K562 (cell line): ENCODE measurements around the gene COL28A1. TPM values are rescaled to one million over a fixed set of nuclear protein-coding genes. Genes with fewer than 3 reads are reported as not detected.

Experiments
- CBFB ChIP-seq: sonication (generic); formaldehyde crosslinking; IDR thresholded peaks from 2 replicates; pipeline ENCODE4 v1.4.0; 2020; ENCODE audit warnings: mild to moderate bottlenecking, missing genetic modification reagents
- CTCF ChIP-seq, 3 experiments: IDR thresholded peaks in 2 of 3; conservative IDR thresholded peaks in 1 of 3; 2 replicates each; pipeline ENCODE4 v1.5.1; 2011 to 2012; ENCODE audit warnings: low read length in 3 of 3, mild to moderate bottlenecking in 3 of 3, control low read depth in 2 of 3, improper control_type of control experiment in 1 of 3, inconsistent platforms in 1 of 3, low read depth in 1 of 3, mixed read lengths in 1 of 3, moderate library complexity in 1 of 3; ENCODE audit not compliant: insufficient read depth in 2 of 3
- E2F6 ChIP-seq, 2 experiments: IDR thresholded peaks; 2 replicates each; pipeline ENCODE4 v1.6.1; 2011; ENCODE audit warnings: borderline replicate concordance in 1 of 2, control low read depth in 1 of 2, low read depth in 1 of 2, low read length in 1 of 2, mild to moderate bottlenecking in 1 of 2, mixed read lengths in 1 of 2, moderate library complexity in 1 of 2; ENCODE audit not compliant: insufficient read depth in 1 of 2, insufficient read length in 1 of 2, poor library complexity in 1 of 2, severe bottlenecking in 1 of 2; ENCODE audit errors: extremely low read depth in 1 of 2
- EHMT2 ChIP-seq: fragments of 450-650 bp; IDR thresholded peaks from 2 replicates; pipeline ENCODE4 v1.6.1; 2018; ENCODE audit warnings: antibody characterized with exemption
- GTF2E2 ChIP-seq: fragments of 200-800 bp; sonication (Bioruptor generic); IDR thresholded peaks from 2 replicates; pipeline ENCODE4 v1.6.1; 2016; ENCODE audit warnings: missing genetic modification characterization, missing compliant biosample characterization
- L3MBTL2 ChIP-seq: fragments of 450-650 bp; IDR thresholded peaks from 2 replicates; pipeline ENCODE4 v1.6.1; 2016; ENCODE audit warnings: mild to moderate bottlenecking, moderate library complexity
- MYC ChIP-seq, 2 experiments: fragments of 250-450 bp in 1 of 2; sonication (Bioruptor Pico) in 1 of 2; IDR thresholded peaks; 2 replicates each; pipeline versions ENCODE4 v1.5.1 to v1.6.1; 2012 to 2021; ENCODE audit warnings: low read depth in 2 of 2, borderline replicate concordance in 1 of 2, improper control_type of control experiment in 1 of 2, low read length in 1 of 2, mild to moderate bottlenecking in 1 of 2, moderate library complexity in 1 of 2
- ZBTB17 ChIP-seq: fragments of 450-650 bp; formaldehyde crosslinking; IDR thresholded peaks from 2 replicates; pipeline ENCODE4 v1.4.0; 2020; ENCODE audit warnings: mild to moderate bottlenecking
- ZBTB43 ChIP-seq: sonication (generic); formaldehyde crosslinking; IDR thresholded peaks from 2 replicates; pipeline ENCODE4 v1.8.0; 2023; ENCODE audit warnings: mild to moderate bottlenecking, missing genetic modification reagents
- ZNF384 ChIP-seq: IDR thresholded peaks from 2 replicates; pipeline ENCODE4 v1.6.1; 2012; ENCODE audit warnings: low read depth, low read length, improper control_type of control experiment
- polyA plus RNA-seq, 8 experiments: library from polyadenylated mRNA; depleted of rRNA in 4 of 8; stranded (reverse) in 5 of 8; unstranded in 3 of 8; fragments of >200 nt; fragmentation: Nextera tagmentation in 2 of 8; fragmentation: Illumina TruSeq in 1 of 8; extraction: Ambion mirVana in 2 of 8; extraction: Trizol in 1 of 8; gene quantifications; 2 replicates each; pipeline versions ENCODE4 v1.2.1 to v1.2.3, GENCODE V29; 2011 to 2014; ENCODE audit warnings: inconsistent platforms in 1 of 8, missing spikeins in 1 of 8
- total RNA-seq, 7 experiments: library from RNA; depleted of rRNA in 6 of 7; stranded (reverse); fragments of >200 nt in 6 of 7; fragmentation: Illumina TruSeq in 2 of 7; extraction: Trizol in 2 of 7; gene quantifications; 2 replicates each; pipeline versions ENCODE4 v1.2.1 to v1.2.3, GENCODE V29; 2011 to 2021; ENCODE audit warnings: low replicate concordance in 1 of 7
- TF ChIP-seq, protein P1 (sequence below): fragments of 450-650 bp; IDR thresholded peaks from 2 replicates; pipeline ENCODE4 v1.6.1; 2016; ENCODE audit warnings: mild to moderate bottlenecking, moderate library complexity

Gene COL28A1
- total and polyA plus RNA-seq, 9 of the 15 experiments (the other 6 are each of a cell fraction or from before 2014, with no cell fraction given) = 0.03 to 0.13 (median 0.05) TPM; not detected in 3

DNA sequence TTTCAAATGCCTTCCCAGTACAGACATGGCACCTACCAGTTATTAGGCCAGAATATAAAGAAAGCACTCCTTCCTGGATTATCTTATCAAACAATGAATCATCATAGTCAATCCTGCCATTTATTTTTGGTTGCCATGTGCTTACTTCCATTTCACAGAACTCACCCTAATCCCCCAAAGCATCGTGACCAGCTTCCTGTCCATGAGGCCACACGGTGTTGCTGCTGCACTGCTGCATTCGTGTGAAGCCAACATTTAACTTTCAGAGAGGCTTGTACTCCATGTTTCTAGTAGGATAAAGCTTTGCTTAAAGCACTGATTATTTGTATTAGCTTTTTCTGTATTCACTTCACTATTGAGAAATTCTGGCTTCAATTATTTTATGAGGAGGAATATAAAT is 14.4 kb downstream of the COL28A1 start (continued):
- TF ChIP-seq, protein P1, sequence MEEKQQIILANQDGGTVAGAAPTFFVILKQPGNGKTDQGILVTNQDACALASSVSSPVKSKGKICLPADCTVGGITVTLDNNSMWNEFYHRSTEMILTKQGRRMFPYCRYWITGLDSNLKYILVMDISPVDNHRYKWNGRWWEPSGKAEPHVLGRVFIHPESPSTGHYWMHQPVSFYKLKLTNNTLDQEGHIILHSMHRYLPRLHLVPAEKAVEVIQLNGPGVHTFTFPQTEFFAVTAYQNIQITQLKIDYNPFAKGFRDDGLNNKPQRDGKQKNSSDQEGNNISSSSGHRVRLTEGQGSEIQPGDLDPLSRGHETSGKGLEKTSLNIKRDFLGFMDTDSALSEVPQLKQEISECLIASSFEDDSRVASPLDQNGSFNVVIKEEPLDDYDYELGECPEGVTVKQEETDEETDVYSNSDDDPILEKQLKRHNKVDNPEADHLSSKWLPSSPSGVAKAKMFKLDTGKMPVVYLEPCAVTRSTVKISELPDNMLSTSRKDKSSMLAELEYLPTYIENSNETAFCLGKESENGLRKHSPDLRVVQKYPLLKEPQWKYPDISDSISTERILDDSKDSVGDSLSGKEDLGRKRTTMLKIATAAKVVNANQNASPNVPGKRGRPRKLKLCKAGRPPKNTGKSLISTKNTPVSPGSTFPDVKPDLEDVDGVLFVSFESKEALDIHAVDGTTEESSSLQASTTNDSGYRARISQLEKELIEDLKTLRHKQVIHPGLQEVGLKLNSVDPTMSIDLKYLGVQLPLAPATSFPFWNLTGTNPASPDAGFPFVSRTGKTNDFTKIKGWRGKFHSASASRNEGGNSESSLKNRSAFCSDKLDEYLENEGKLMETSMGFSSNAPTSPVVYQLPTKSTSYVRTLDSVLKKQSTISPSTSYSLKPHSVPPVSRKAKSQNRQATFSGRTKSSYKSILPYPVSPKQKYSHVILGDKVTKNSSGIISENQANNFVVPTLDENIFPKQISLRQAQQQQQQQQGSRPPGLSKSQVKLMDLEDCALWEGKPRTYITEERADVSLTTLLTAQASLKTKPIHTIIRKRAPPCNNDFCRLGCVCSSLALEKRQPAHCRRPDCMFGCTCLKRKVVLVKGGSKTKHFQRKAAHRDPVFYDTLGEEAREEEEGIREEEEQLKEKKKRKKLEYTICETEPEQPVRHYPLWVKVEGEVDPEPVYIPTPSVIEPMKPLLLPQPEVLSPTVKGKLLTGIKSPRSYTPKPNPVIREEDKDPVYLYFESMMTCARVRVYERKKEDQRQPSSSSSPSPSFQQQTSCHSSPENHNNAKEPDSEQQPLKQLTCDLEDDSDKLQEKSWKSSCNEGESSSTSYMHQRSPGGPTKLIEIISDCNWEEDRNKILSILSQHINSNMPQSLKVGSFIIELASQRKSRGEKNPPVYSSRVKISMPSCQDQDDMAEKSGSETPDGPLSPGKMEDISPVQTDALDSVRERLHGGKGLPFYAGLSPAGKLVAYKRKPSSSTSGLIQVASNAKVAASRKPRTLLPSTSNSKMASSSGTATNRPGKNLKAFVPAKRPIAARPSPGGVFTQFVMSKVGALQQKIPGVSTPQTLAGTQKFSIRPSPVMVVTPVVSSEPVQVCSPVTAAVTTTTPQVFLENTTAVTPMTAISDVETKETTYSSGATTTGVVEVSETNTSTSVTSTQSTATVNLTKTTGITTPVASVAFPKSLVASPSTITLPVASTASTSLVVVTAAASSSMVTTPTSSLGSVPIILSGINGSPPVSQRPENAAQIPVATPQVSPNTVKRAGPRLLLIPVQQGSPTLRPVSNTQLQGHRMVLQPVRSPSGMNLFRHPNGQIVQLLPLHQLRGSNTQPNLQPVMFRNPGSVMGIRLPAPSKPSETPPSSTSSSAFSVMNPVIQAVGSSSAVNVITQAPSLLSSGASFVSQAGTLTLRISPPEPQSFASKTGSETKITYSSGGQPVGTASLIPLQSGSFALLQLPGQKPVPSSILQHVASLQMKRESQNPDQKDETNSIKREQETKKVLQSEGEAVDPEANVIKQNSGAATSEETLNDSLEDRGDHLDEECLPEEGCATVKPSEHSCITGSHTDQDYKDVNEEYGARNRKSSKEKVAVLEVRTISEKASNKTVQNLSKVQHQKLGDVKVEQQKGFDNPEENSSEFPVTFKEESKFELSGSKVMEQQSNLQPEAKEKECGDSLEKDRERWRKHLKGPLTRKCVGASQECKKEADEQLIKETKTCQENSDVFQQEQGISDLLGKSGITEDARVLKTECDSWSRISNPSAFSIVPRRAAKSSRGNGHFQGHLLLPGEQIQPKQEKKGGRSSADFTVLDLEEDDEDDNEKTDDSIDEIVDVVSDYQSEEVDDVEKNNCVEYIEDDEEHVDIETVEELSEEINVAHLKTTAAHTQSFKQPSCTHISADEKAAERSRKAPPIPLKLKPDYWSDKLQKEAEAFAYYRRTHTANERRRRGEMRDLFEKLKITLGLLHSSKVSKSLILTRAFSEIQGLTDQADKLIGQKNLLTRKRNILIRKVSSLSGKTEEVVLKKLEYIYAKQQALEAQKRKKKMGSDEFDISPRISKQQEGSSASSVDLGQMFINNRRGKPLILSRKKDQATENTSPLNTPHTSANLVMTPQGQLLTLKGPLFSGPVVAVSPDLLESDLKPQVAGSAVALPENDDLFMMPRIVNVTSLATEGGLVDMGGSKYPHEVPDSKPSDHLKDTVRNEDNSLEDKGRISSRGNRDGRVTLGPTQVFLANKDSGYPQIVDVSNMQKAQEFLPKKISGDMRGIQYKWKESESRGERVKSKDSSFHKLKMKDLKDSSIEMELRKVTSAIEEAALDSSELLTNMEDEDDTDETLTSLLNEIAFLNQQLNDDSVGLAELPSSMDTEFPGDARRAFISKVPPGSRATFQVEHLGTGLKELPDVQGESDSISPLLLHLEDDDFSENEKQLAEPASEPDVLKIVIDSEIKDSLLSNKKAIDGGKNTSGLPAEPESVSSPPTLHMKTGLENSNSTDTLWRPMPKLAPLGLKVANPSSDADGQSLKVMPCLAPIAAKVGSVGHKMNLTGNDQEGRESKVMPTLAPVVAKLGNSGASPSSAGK = peak; percentile 64
- TF ChIP-seq ZBTB43 (CRISPR knock-in tag) = no peak
- TF ChIP-seq GTF2E2 (tag) = no peak
- no peak for TF ChIP-seq ZNF384
- TF ChIP-seq EHMT2 = no peak
- TF ChIP-seq E2F6 (IDR thresholded peaks at IDR 0.05; ENCODE audit: borderline replicate concordance in 1 of 2, extremely low read depth in 1 of 2, insufficient read depth in 1 of 2, insufficient read length in 1 of 2, low read depth in 1 of 2, low read length in 1 of 2, poor library complexity in 1 of 2, severe bottlenecking in 1 of 2) = peak in 1 of 2 experiments; percentile 63
- TF ChIP-seq L3MBTL2 = peak; percentile 74
- peak in 2 of 3 experiments; percentile 32 to 36; a peak in 2 of 6 replicates for TF ChIP-seq CTCF (IDR thresholded peaks at IDR 0.05 in 2 of 3, conservative IDR thresholded peaks at IDR 0.05 in 1 of 3; ENCODE audit: insufficient read depth in 2 of 3, low read depth in 1 of 3, low read length in 3 of 3)
- TF ChIP-seq MYC (IDR thresholded peaks at IDR 0.05; ENCODE audit: low read depth, low read length) = peak; percentile 39; the same call in 1 of the 2 replicates
- no peak for TF ChIP-seq MYC (CRISPR knock-in tag; IDR thresholded peaks at IDR 0.05; ENCODE audit: borderline replicate concordance, low read depth)
- TF ChIP-seq CBFB (CRISPR knock-in tag) = no peak
- TF ChIP-seq ZBTB17 (CRISPR knock-in tag) = no peak
